ENCODE results near the gene PKD2. TPM values are rescaled to one million over a fixed set of nuclear protein-coding genes. Genes with fewer than 3 reads are reported as not detected.

The PKD2 gene
- total RNA-seq, 1 experiment from 2014 or later = 12.9 TPM

- Histone ChIP-seq H3K9ac (ENCODE audit: low read length) (no peak overlapping the region), H3K36me3 (ENCODE audit: low read depth, low read length) (no peaks in the 10 kb centered on the region), H3K9me3 (ENCODE audit: low read length) (no peaks in the 10 kb centered on the region), H4K20me1 (ENCODE audit: low read length) (no peaks in the 10 kb centered on the region), H2AFZ (ENCODE audit: low read length) (no peak overlapping the region), H3K79me2 (ENCODE audit: low read length) (peaks cover 78% of the 10 kb centered on the region), H3K4me1 (ENCODE audit: insufficient read depth, low read length) (peaks cover 23% of the 10 kb centered on the region), H3K27ac (ENCODE audit: low read length) (no peak overlapping the region), H3K9me2 (replicated peaks; ENCODE audit: low read length) (no peaks in the 10 kb centered on the region), H3K4me3 (ENCODE audit: low read length) (no peak overlapping the region), H3K4me2 (ENCODE audit: low read length) (no peak overlapping the region), H3K27me3 (ENCODE audit: low read length) (no peaks in the 10 kb centered on the region), H3F3A (ENCODE audit: low read length, unreplicated experiment) (no peaks in the 10 kb centered on the region)
- POLR2A ChIA-PET (ENCODE audit: unreplicated experiment) = no interaction called here
- intact Hi-C loops (cut with micrococcal nuclease) = no loop called here
- BruUV-seq (replicated peaks) = no TSS peak
- no peak for ATAC-seq
- TF ChIP-seq, protein P1, sequence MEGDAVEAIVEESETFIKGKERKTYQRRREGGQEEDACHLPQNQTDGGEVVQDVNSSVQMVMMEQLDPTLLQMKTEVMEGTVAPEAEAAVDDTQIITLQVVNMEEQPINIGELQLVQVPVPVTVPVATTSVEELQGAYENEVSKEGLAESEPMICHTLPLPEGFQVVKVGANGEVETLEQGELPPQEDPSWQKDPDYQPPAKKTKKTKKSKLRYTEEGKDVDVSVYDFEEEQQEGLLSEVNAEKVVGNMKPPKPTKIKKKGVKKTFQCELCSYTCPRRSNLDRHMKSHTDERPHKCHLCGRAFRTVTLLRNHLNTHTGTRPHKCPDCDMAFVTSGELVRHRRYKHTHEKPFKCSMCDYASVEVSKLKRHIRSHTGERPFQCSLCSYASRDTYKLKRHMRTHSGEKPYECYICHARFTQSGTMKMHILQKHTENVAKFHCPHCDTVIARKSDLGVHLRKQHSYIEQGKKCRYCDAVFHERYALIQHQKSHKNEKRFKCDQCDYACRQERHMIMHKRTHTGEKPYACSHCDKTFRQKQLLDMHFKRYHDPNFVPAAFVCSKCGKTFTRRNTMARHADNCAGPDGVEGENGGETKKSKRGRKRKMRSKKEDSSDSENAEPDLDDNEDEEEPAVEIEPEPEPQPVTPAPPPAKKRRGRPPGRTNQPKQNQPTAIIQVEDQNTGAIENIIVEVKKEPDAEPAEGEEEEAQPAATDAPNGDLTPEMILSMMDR (conservative IDR thresholded peaks at IDR 0.05; ENCODE audit: low read depth, low read length) = no peak
- TF ChIP-seq EZH2phosphoT487 (IDR thresholded peaks at IDR 0.05; ENCODE audit: borderline replicate concordance, low read length) (no peak), EZH2 (IDR thresholded peaks at IDR 0.05; ENCODE audit: low read length, unreplicated experiment) (no peak)
- CTCF ChIA-PET = no interaction called here
- DNase-seq = no peak
Observed at GRCh38 chr4:88012647-88013046, 5.2 kb downstream of the PKD2 start.

GRCh38 chr4:88014386-88014905 lies 7.0 kb downstream of the PKD2 start:
- H4K20me1 ChIP-seq (ENCODE audit: low read length) = no peaks in the 10 kb centered on the region
- no peak overlapping the region for H3K4me3 ChIP-seq (ENCODE audit: low read length)
- intact Hi-C loops (cut with micrococcal nuclease) = no loop called here
- no peak overlapping the region for H2AFZ ChIP-seq (ENCODE audit: low read length)
- no peak overlapping the region for H3K4me2 ChIP-seq (ENCODE audit: low read length)
- no peak for DNase-seq
- no peak overlapping the region for H3K27ac ChIP-seq (ENCODE audit: low read length)
- no peak for ATAC-seq
- H3K9me3 ChIP-seq (ENCODE audit: low read length) = no peaks in the 10 kb centered on the region
- H3K79me2 ChIP-seq (ENCODE audit: low read length) = peaks cover 75% of the 10 kb centered on the region
- H3K9ac ChIP-seq (ENCODE audit: low read length) = no peak overlapping the region
- H3K4me1 ChIP-seq (ENCODE audit: insufficient read depth, low read length) = peaks cover 34% of the 10 kb centered on the region
- no peaks in the 10 kb centered on the region for H3F3A ChIP-seq (ENCODE audit: low read length, unreplicated experiment)
- TF ChIP-seq, protein P1 (conservative IDR thresholded peaks at IDR 0.05; ENCODE audit: low read depth, low read length) = no peak
- TF ChIP-seq EZH2phosphoT487 (IDR thresholded peaks at IDR 0.05; ENCODE audit: borderline replicate concordance, low read length) (no peak), EZH2 (IDR thresholded peaks at IDR 0.05; ENCODE audit: low read length, unreplicated experiment) (no peak)
- no TSS peak for BruUV-seq (replicated peaks)
- no peaks in the 10 kb centered on the region for H3K9me2 ChIP-seq (replicated peaks; ENCODE audit: low read length)
- H3K36me3 ChIP-seq (ENCODE audit: low read depth, low read length) = no peaks in the 10 kb centered on the region
- CTCF ChIA-PET = interaction anchor here (0.6 kb wide), 1 partner anchor 532 kb away, joined by 4 read pairs; no protein-coding TSS in a partner anchor
- POLR2A ChIA-PET (ENCODE audit: unreplicated experiment) = no interaction called here
- H3K27me3 ChIP-seq (ENCODE audit: low read length) = no peaks in the 10 kb centered on the region

- Histone ChIP-seq H3K9me3 (ENCODE audit: low read length) (no peaks in the 10 kb centered on the region), H2AFZ (ENCODE audit: low read length) (no peak overlapping the region), H4K20me1 (ENCODE audit: low read length) (no peaks in the 10 kb centered on the region), H3K9ac (ENCODE audit: low read length) (no peak overlapping the region), H3K4me1 (ENCODE audit: insufficient read depth, low read length) (peaks cover 25% of the 10 kb centered on the region), H3K4me2 (ENCODE audit: low read length) (no peak overlapping the region), H3K27ac (ENCODE audit: low read length) (no peak overlapping the region), H3K27me3 (ENCODE audit: low read length) (no peaks in the 10 kb centered on the region), H3F3A (ENCODE audit: low read length, unreplicated experiment) (no peaks in the 10 kb centered on the region), H3K36me3 (ENCODE audit: low read depth, low read length) (no peaks in the 10 kb centered on the region), H3K4me3 (ENCODE audit: low read length) (no peak overlapping the region), H3K79me2 (ENCODE audit: low read length) (peaks cover 69% of the 10 kb centered on the region), H3K9me2 (replicated peaks; ENCODE audit: low read length) (no peaks in the 10 kb centered on the region)
- no peak for ATAC-seq
- DNase-seq = no peak
- intact Hi-C loops (cut with micrococcal nuclease) = no loop called here
- BruUV-seq (replicated peaks) = no TSS peak
- ChIA-PET CTCF (no interaction called here), POLR2A (ENCODE audit: unreplicated experiment) (no interaction called here)
- TF ChIP-seq EZH2 (IDR thresholded peaks at IDR 0.05; ENCODE audit: low read length, unreplicated experiment) = no peak
- TF ChIP-seq, protein P1 (conservative IDR thresholded peaks at IDR 0.05; ENCODE audit: low read depth, low read length) = no peak
- no peak for TF ChIP-seq EZH2phosphoT487 (IDR thresholded peaks at IDR 0.05; ENCODE audit: borderline replicate concordance, low read length)
Observed at GRCh38 chr4:88015659-88016295, 8.3 kb downstream of the PKD2 start.
